Measurements from ENCODE around the gene RPS4Y1. TPM values are rescaled to one million over a fixed set of nuclear protein-coding genes. Genes with fewer than 3 reads are reported as not detected.

Gene RPS4Y1
- polyA plus RNA-seq, 4 donors: 650 to 675 (median 654) TPM

- DNase-seq (ENCODE audit: low read depth in 4 of 4, low spot score in 3 of 4): no peak
Measured at GRCh38 chrY:2874211-2874610, 32.8 kb downstream of the RPS4Y1 start.

- no peak for DNase-seq (ENCODE audit: low read depth in 4 of 4, low spot score in 3 of 4)
Measured at GRCh38 chrY:2883561-2883960, 42.2 kb downstream of the RPS4Y1 start.

- no peak for DNase-seq (ENCODE audit: low read depth in 4 of 4, low spot score in 3 of 4)
Measured at GRCh38 chrY:2885880-2886279, 44.5 kb downstream of the RPS4Y1 start.

- no peak for DNase-seq (ENCODE audit: low read depth in 4 of 4, low spot score in 3 of 4)
Measured at GRCh38 chrY:2887386-2887785, 46.0 kb downstream of the RPS4Y1 start.

GRCh38 chrY:2887955-2888354 is 46.6 kb downstream of the RPS4Y1 start:
- DNase-seq (ENCODE audit: low read depth in 4 of 4, low spot score in 3 of 4): no peak

GRCh38 chrY:2893471-2893870 is 52.1 kb downstream of the RPS4Y1 start:
- no peak for DNase-seq (ENCODE audit: low read depth in 4 of 4, low spot score in 3 of 4)

DNA sequence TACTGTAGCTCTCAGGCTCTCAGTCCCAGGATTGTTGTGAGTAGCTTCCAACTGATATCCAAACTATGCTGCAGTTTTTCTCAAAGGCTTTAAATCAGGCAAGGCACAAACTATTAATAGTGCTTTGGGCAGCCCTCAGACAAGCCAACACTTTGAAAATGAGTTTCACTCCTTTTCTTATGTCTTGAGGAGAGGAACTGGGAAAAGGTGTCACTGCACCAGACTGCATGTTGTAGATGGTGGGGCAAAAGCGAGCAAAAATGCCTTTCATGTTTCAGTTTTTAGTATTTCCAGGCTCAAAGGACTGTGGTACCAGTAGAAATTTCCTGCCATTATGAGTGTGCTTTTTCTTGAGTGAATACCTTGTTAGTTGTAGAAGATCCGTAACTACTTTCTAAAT is 54.6 kb downstream of the RPS4Y1 start:
- DNase-seq (ENCODE audit: low read depth in 4 of 4, low spot score in 3 of 4): no peak

- no peak for DNase-seq (ENCODE audit: low read depth in 4 of 4, low spot score in 3 of 4)
Measured at GRCh38 chrY:2907356-2907755, 66.0 kb downstream of the RPS4Y1 start.

- no peak for DNase-seq (ENCODE audit: low read depth in 4 of 4, low spot score in 3 of 4)
Measured at GRCh38 chrY:2913066-2913815, 71.8 kb downstream of the RPS4Y1 start.

Other genes starting within 250 kb of the RPS4Y1 start
- gene SRY, start 53.9 kb upstream of the RPS4Y1 start, polyA plus RNA-seq (ENCODE audit: insufficient read length in 4 of 4): 1 to 10 TPM; 2.3 to 2.6 (median 2.3) TPM
- gene ZFY, start 93.8 kb downstream of the RPS4Y1 start, polyA plus RNA-seq (ENCODE audit: insufficient read length in 4 of 4): 10 to 100 TPM; 14.4 to 18.8 (median 17.8) TPM